ENCODE data around the gene RAB18.

- no peak for TF ChIP-seq CTCF (IDR thresholded peaks at IDR 0.05)
- no peak for TF ChIP-seq POLR2A (IDR thresholded peaks at IDR 0.05)
Measured at GRCh38 chr10:27584302-27584701, 80.2 kb downstream of the RAB18 start.

Measured in right lobe of liver (tissue), 4 donors.